GM12878 (cell line): ENCODE measurements around the gene BBS9. TPM values are rescaled to one million over a fixed set of nuclear protein-coding genes. Genes with fewer than 3 reads are reported as not detected.
A peak's percentile ranks its signal among the peaks of the same experiment; 100 is the strongest.

Experiments
- ATAC-seq: fragments of 200-7000 bp; cut with Tn5 transposase; 3 replicates; pipeline ENCODE4 v1.9.1; 2020; ENCODE audit warnings: mild to moderate bottlenecking, moderate library complexity
- BruUV-seq: library from RNA; stranded (reverse); fragments of 400-500 nt; replicated peaks from 2 replicates; lab custom pipeline; 2021; lab: Mats Ljungman, UMichigan
- CTCF ChIA-PET: fragments of 300-600 bp; sonication (Branson Sonifier 250); formaldehyde crosslinking; extraction: SDS; loops from one replicate; lab custom pipeline; 2021; ENCODE audit warnings: inconsistent platforms; lab: Yijun Ruan, JAX
- POLR2A ChIA-PET: fragments of 350-600 bp; formaldehyde crosslinking; extraction: SDS; loops from one replicate; lab custom pipeline; 2021; ENCODE audit warnings: inconsistent platforms; lab: Charles Lee
- RAD21 ChIA-PET: fragments of 300-600 bp; sonication (Branson Sonifier 250); formaldehyde crosslinking; loops from one replicate; lab custom pipeline; 2023; ENCODE audit warnings: antibody characterized with exemption; ENCODE audit not compliant: unreplicated experiment; lab: Charles Lee
- SMC1A ChIA-PET: fragments of 300-600 bp; sonication (Branson Sonifier 250); formaldehyde crosslinking; loops from one replicate; lab custom pipeline; 2023; ENCODE audit not compliant: unreplicated experiment, uncharacterized antibody; lab: Charles Lee
- DNase-seq: peaks from one replicate; pipeline ENCODE4 v3.0.0-alpha.2; 2011; ENCODE audit warnings: low read depth, low spot score
- FAIRE-seq: peaks from 3 replicates; lab custom pipeline; 2011; peaks lifted over from hg19 to GRCh38; lab: Jason Lieb, UNC
- H2AFZ ChIP-seq: 2 replicates; pipeline ENCODE4 v1.6.0; 2011; ENCODE audit warnings: low read depth, low read length, control low read depth; ENCODE audit not compliant: control insufficient read depth
- H3K27ac ChIP-seq: 2 replicates; pipeline ENCODE4 v1.5.1; 2011; ENCODE audit warnings: control low read depth; ENCODE audit not compliant: control insufficient read depth, insufficient read depth
- H3K27me3 ChIP-seq, 2 experiments: replicated peaks in 1 of 2; 2 replicates each; pipeline versions ENCODE4 v1.6.0 to v1.6.1; 2011; ENCODE audit warnings: low read length in 1 of 2; ENCODE audit not compliant: control insufficient read depth in 2 of 2, insufficient read depth in 2 of 2
- H3K36me3 ChIP-seq, 2 experiments: 2 replicates each; pipeline ENCODE4 v1.5.1; 2011; ENCODE audit warnings: low read length in 1 of 2; ENCODE audit not compliant: control insufficient read depth in 2 of 2, insufficient read depth in 2 of 2
- H3K4me1 ChIP-seq: 2 replicates; pipeline ENCODE4 v1.6.1; 2011; ENCODE audit warnings: mild to moderate bottlenecking, low read length, moderate library complexity, mixed read lengths; ENCODE audit not compliant: control insufficient read depth, insufficient read depth
- H3K4me2 ChIP-seq: 2 replicates; pipeline ENCODE4 v1.6.0; 2011; ENCODE audit warnings: control low read depth; ENCODE audit not compliant: control insufficient read depth, insufficient read depth
- H3K4me3 ChIP-seq: fragments of 200-600 bp; sonication (generic); 2 replicates; pipeline ENCODE4 v1.5.1; 2016
- H3K79me2 ChIP-seq: 2 replicates; pipeline ENCODE4 v1.6.0; 2011; ENCODE audit warnings: low read length; ENCODE audit not compliant: control insufficient read depth, insufficient read depth
- H3K9ac ChIP-seq: 2 replicates; pipeline ENCODE4 v1.8.0; 2011; ENCODE audit warnings: low read length, control low read depth, mixed read lengths; ENCODE audit not compliant: control insufficient read depth, insufficient read depth
- H3K9me3 ChIP-seq: replicated peaks from 3 replicates; pipeline ENCODE4 v1.5.1; 2011; ENCODE audit warnings: mild to moderate bottlenecking, low read length; ENCODE audit not compliant: control insufficient read depth, insufficient read depth
- H4K20me1 ChIP-seq: 2 replicates; pipeline ENCODE4 v1.6.0; 2011; ENCODE audit not compliant: control insufficient read depth, insufficient read depth
- ATF7 ChIP-seq: fragments of 450-650 bp; IDR thresholded peaks from 2 replicates; pipeline ENCODE4 v1.6.1; 2016; ENCODE audit warnings: low read depth, mild to moderate bottlenecking
- BRCA1 ChIP-seq: IDR thresholded peaks from 2 replicates; pipeline ENCODE4 v1.6.1; 2011; ENCODE audit warnings: low read depth, low read length, improper control_type of control experiment
- GATAD2B ChIP-seq: fragments of 450-650 bp; conservative IDR thresholded peaks from 2 replicates; pipeline ENCODE4 v1.6.1; 2017; ENCODE audit warnings: low read depth, mild to moderate bottlenecking, moderate library complexity
- JUND ChIP-seq: IDR thresholded peaks from 2 replicates; pipeline ENCODE4 v1.6.1; 2012; ENCODE audit warnings: low read depth, mild to moderate bottlenecking, low read length, improper control_type of control experiment, moderate library complexity
- PAX8 ChIP-seq: fragments of 450-650 bp; IDR thresholded peaks from 2 replicates; pipeline ENCODE4 v1.6.1; 2017; ENCODE audit warnings: mild to moderate bottlenecking, moderate library complexity
- RFX5 ChIP-seq: IDR thresholded peaks from 2 replicates; pipeline ENCODE4 v1.6.1; 2011; ENCODE audit warnings: low read depth, low read length, improper control_type of control experiment
- SPI1 ChIP-seq: IDR thresholded peaks from 2 replicates; pipeline ENCODE4 v1.6.1; 2011; ENCODE audit warnings: low read depth, mild to moderate bottlenecking, low read length, moderate library complexity, borderline replicate concordance; ENCODE audit not compliant: insufficient read depth
- ZNF217 ChIP-seq: fragments of 450-650 bp; IDR thresholded peaks from 2 replicates; pipeline ENCODE4 v1.6.1; 2017; ENCODE audit warnings: antibody characterized with exemption, mild to moderate bottlenecking
- ZNF274 ChIP-seq: IDR thresholded peaks from one replicate; pipeline ENCODE4 v1.8.0; 2011; ENCODE audit not compliant: insufficient read length, insufficient read depth
- WGBS: methylation state at CpG from one replicate; pipeline ENCODE4 v1.1.6; 2016; ENCODE audit warnings: low lambda C conversion rate; ENCODE audit not compliant: insufficient replicate concordance, insufficient coverage; ENCODE audit errors: missing lambda C conversion rate; 5-methylcytosine and 5-hydroxymethylcytosine counted together
- in situ Hi-C: fragments of 300-500 bp; cut with MboI; formaldehyde crosslinking; loops from 9 replicates; pipeline ENCODE4 v1.14.3; 2018; ENCODE audit warnings: mixed read lengths
- intact Hi-C: fragments of 100-400 bp; cut with micrococcal nuclease; formaldehyde crosslinking; loops from one replicate; pipeline ENCODE4 v1.14.2; 2022; ENCODE audit not compliant: unreplicated experiment
- polyA plus RNA-seq, 11 experiments: library from polyadenylated mRNA; depleted of rRNA in 4 of 11; unstranded in 6 of 11; stranded (reverse) in 5 of 11; fragments of >200 nt; fragmentation: Nextera tagmentation in 4 of 11; fragmentation: Illumina TruSeq in 1 of 11; extraction: Ambion mirVana in 4 of 11; extraction: Trizol in 1 of 11; gene quantifications; 1 replicate in 1 of 11; 2 replicates in 10 of 11; pipeline versions ENCODE4 v1.2.1 to v1.2.3, GENCODE V29; 2011 to 2016; ENCODE audit warnings: inconsistent platforms in 2 of 11, missing spikeins in 2 of 11, low read depth in 1 of 11
- total RNA-seq, 4 experiments: library from RNA; depleted of rRNA in 3 of 4; stranded (reverse); fragments of >200 nt in 3 of 4; fragmentation: Illumina TruSeq in 1 of 4; extraction: Trizol in 1 of 4; gene quantifications; 2 replicates each; pipeline versions ENCODE4 v1.2.1 to v1.2.3, GENCODE V29; 2013 to 2021
- TF ChIP-seq, protein P1 (sequence below): fragments of 450-650 bp; IDR thresholded peaks from 2 replicates; pipeline ENCODE4 v1.6.1; 2017; ENCODE audit warnings: low read depth, mild to moderate bottlenecking, moderate library complexity
- TF ChIP-seq, protein P2 (sequence below): fragments of 450-650 bp; conservative IDR thresholded peaks from 2 replicates; pipeline ENCODE4 v1.6.1; 2017; ENCODE audit warnings: mild to moderate bottlenecking, moderate library complexity
- TF ChIP-seq, protein P3 (sequence below): IDR thresholded peaks from 2 replicates; pipeline ENCODE4 v1.6.1; 2011; ENCODE audit warnings: borderline replicate concordance, low read depth, mild to moderate bottlenecking, moderate library complexity, low read length; ENCODE audit not compliant: insufficient read depth, poor library complexity, severe bottlenecking
- TF ChIP-seq, protein P4 (sequence below): IDR thresholded peaks from 2 replicates; pipeline ENCODE4 v1.6.1; 2012; ENCODE audit warnings: low read depth, low read length, improper control_type of control experiment
- TF ChIP-seq, protein P5 (sequence below): fragments of 450-650 bp; IDR thresholded peaks from 2 replicates; pipeline ENCODE4 v1.6.1; 2016; ENCODE audit warnings: mild to moderate bottlenecking, moderate library complexity, borderline replicate concordance

BBS9 gene
- total and polyA plus RNA-seq, 10 of the 15 experiments (the other 5 are each of a cell fraction or from before 2014, with no cell fraction given): 1.2 to 5.6 (median 2.3) TPM

DNA sequence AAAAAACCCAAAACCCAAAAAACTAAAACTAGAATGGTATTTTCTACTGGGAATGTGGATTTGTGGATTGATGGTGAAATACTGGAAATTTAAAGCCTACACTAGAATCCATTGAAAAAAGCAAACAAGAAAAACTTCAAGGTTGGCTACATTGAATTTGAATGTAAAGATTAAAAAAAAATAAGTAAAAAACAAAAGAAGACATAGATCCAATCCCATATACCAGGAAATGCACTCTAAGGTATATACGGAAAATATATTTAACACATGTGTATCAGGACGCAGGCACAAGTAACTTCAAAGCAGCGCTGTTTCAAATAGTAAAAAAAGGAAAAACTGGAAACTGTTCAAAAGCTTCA is 754 bp upstream of the BBS9 start:
- Histone ChIP-seq H3K4me2 (peak overlapping the region; percentile 9; the same call in 1 of the 2 replicates), H2AFZ (peak overlapping the region; percentile 98), H3K79me2 (no peaks in the 10 kb centered on the region), H3K27me3 (no peaks in the 10 kb centered on the region), H3K36me3 (no peaks in the 10 kb centered on the region), H3K9me3 (no peaks in the 10 kb centered on the region; the same call in 2 of the 3 replicates), H3K9ac (peak overlapping the region; percentile 5; the same call in 1 of the 2 replicates), H3K4me3 (peak overlapping the region; percentile 78), H4K20me1 (no peaks in the 10 kb centered on the region), H3K27ac (peak overlapping the region; percentile 30; the same call in 1 of the 2 replicates), H3K4me1 (no peaks in the 10 kb centered on the region)
- RAD21 ChIA-PET: interaction anchor here (1.3 kb wide), 1 partner anchor 21 kb away, joined by 6 read pairs; no protein-coding TSS in a partner anchor
- CTCF ChIA-PET: interaction anchor here (2.0 kb wide), 1 partner anchor 21 kb away, joined by 6 read pairs; no protein-coding TSS in a partner anchor
- ATAC-seq (no peak), DNase-seq (no peak), FAIRE-seq (no peak)
- BruUV-seq: TSS peak; percentile 85
- POLR2A ChIA-PET: no interaction called here
- intact Hi-C loops (no loop called here), in situ Hi-C loops (no loop called here)
- SMC1A ChIA-PET: no interaction called here
- 0% methylated on average over 3 of the region's 3 CpGs for WGBS
- no peak for TF ChIP-seq GATAD2B
- no peak for TF ChIP-seq RFX5
- TF ChIP-seq, protein P1, sequence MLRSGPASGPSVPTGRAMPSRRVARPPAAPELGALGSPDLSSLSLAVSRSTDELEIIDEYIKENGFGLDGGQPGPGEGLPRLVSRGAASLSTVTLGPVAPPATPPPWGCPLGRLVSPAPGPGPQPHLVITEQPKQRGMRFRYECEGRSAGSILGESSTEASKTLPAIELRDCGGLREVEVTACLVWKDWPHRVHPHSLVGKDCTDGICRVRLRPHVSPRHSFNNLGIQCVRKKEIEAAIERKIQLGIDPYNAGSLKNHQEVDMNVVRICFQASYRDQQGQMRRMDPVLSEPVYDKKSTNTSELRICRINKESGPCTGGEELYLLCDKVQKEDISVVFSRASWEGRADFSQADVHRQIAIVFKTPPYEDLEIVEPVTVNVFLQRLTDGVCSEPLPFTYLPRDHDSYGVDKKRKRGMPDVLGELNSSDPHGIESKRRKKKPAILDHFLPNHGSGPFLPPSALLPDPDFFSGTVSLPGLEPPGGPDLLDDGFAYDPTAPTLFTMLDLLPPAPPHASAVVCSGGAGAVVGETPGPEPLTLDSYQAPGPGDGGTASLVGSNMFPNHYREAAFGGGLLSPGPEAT: no peak
- TF ChIP-seq, protein P2, sequence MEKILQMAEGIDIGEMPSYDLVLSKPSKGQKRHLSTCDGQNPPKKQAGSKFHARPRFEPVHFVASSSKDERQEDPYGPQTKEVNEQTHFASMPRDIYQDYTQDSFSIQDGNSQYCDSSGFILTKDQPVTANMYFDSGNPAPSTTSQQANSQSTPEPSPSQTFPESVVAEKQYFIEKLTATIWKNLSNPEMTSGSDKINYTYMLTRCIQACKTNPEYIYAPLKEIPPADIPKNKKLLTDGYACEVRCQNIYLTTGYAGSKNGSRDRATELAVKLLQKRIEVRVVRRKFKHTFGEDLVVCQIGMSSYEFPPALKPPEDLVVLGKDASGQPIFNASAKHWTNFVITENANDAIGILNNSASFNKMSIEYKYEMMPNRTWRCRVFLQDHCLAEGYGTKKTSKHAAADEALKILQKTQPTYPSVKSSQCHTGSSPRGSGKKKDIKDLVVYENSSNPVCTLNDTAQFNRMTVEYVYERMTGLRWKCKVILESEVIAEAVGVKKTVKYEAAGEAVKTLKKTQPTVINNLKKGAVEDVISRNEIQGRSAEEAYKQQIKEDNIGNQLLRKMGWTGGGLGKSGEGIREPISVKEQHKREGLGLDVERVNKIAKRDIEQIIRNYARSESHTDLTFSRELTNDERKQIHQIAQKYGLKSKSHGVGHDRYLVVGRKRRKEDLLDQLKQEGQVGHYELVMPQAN: no peak
- TF ChIP-seq JUND: no peak
- TF ChIP-seq BRCA1: no peak
- TF ChIP-seq, protein P3, sequence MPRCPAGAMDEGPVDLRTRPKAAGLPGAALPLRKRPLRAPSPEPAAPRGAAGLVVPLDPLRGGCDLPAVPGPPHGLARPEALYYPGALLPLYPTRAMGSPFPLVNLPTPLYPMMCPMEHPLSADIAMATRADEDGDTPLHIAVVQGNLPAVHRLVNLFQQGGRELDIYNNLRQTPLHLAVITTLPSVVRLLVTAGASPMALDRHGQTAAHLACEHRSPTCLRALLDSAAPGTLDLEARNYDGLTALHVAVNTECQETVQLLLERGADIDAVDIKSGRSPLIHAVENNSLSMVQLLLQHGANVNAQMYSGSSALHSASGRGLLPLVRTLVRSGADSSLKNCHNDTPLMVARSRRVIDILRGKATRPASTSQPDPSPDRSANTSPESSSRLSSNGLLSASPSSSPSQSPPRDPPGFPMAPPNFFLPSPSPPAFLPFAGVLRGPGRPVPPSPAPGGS: no peak
- no peak for TF ChIP-seq ZNF217
- TF ChIP-seq, protein P4, sequence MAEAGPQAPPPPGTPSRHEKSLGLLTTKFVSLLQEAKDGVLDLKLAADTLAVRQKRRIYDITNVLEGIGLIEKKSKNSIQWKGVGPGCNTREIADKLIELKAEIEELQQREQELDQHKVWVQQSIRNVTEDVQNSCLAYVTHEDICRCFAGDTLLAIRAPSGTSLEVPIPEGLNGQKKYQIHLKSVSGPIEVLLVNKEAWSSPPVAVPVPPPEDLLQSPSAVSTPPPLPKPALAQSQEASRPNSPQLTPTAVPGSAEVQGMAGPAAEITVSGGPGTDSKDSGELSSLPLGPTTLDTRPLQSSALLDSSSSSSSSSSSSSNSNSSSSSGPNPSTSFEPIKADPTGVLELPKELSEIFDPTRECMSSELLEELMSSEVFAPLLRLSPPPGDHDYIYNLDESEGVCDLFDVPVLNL: no peak
- TF ChIP-seq, protein P5, sequence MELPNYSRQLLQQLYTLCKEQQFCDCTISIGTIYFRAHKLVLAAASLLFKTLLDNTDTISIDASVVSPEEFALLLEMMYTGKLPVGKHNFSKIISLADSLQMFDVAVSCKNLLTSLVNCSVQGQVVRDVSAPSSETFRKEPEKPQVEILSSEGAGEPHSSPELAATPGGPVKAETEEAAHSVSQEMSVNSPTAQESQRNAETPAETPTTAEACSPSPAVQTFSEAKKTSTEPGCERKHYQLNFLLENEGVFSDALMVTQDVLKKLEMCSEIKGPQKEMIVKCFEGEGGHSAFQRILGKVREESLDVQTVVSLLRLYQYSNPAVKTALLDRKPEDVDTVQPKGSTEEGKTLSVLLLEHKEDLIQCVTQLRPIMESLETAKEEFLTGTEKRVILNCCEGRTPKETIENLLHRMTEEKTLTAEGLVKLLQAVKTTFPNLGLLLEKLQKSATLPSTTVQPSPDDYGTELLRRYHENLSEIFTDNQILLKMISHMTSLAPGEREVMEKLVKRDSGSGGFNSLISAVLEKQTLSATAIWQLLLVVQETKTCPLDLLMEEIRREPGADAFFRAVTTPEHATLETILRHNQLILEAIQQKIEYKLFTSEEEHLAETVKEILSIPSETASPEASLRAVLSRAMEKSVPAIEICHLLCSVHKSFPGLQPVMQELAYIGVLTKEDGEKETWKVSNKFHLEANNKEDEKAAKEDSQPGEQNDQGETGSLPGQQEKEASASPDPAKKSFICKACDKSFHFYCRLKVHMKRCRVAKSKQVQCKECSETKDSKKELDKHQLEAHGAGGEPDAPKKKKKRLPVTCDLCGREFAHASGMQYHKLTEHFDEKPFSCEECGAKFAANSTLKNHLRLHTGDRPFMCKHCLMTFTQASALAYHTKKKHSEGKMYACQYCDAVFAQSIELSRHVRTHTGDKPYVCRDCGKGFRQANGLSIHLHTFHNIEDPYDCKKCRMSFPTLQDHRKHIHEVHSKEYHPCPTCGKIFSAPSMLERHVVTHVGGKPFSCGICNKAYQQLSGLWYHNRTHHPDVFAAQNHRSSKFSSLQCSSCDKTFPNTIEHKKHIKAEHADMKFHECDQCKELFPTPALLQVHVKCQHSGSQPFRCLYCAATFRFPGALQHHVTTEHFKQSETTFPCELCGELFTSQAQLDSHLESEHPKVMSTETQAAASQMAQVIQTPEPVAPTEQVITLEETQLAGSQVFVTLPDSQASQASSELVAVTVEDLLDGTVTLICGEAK: no peak
- no peak for TF ChIP-seq ZNF274
- TF ChIP-seq ATF7: no peak
- no peak for TF ChIP-seq SPI1
- no peak for TF ChIP-seq PAX8
